RWPE2 (cell line): ENCODE measurements around the gene CST9L.

Source experiments
- ATAC-seq: fragments of 200-7000 bp; cut with Tn5 transposase; 3 replicates; pipeline ENCODE4 v1.9.1; 2021; ENCODE audit warnings: low read depth
- DNase-seq: peaks from one replicate; pipeline ENCODE4 v3.0.0-alpha.2; 2020; ENCODE audit warnings: low spot score
- H3K27ac ChIP-seq: fragments of 450-650 bp; 2 replicates; pipeline ENCODE4 v1.5.1; 2017; ENCODE audit warnings: mild to moderate bottlenecking; ENCODE audit not compliant: poor library complexity, severe bottlenecking
- H3K27me3 ChIP-seq: fragments of 250-450 bp; sonication (Bioruptor Pico); 2 replicates; pipeline ENCODE4 v1.5.1; 2021; ENCODE audit warnings: mild to moderate bottlenecking, moderate library complexity; ENCODE audit not compliant: insufficient read depth, poor library complexity, severe bottlenecking
- H3K36me3 ChIP-seq: fragments of 250-450 bp; sonication (Bioruptor Pico); 2 replicates; pipeline ENCODE4 v1.5.1; 2020; ENCODE audit warnings: low read depth, mild to moderate bottlenecking, moderate library complexity
- H3K4me1 ChIP-seq: fragments of 250-450 bp; sonication (Bioruptor Pico); 2 replicates; pipeline ENCODE4 v1.5.1; 2021; ENCODE audit warnings: mild to moderate bottlenecking, moderate library complexity; ENCODE audit not compliant: insufficient read depth, poor library complexity, severe bottlenecking
- H3K4me3 ChIP-seq: fragments of 250-450 bp; sonication (Bioruptor Pico); 2 replicates; pipeline ENCODE4 v1.5.1; 2021; ENCODE audit warnings: mild to moderate bottlenecking, moderate library complexity; ENCODE audit not compliant: severe bottlenecking
- H3K9me3 ChIP-seq: fragments of 250-450 bp; sonication (Bioruptor Pico); 2 replicates; pipeline ENCODE4 v1.5.1; 2021; ENCODE audit warnings: mild to moderate bottlenecking, moderate library complexity; ENCODE audit not compliant: severe bottlenecking
- CTCF ChIP-seq: fragments of 450-650 bp; IDR thresholded peaks from one replicate; pipeline ENCODE4 v1.5.1; 2017; ENCODE audit warnings: mild to moderate bottlenecking, moderate library complexity; ENCODE audit not compliant: poor library complexity, severe bottlenecking

CST9L gene

GRCh38 chr20:23548408-23548807 lies 19.9 kb downstream of the CST9L start:
- Histone ChIP-seq H3K4me3 (no peak overlapping the region), H3K9me3 (no peaks in the 10 kb centered on the region), H3K4me1 (peaks cover 8% of the 10 kb centered on the region), H3K27me3 (no peaks in the 10 kb centered on the region), H3K36me3 (no peaks in the 10 kb centered on the region), H3K27ac (no peak overlapping the region)
- no peak for TF ChIP-seq CTCF
- ATAC-seq, result no peak
- no peak for DNase-seq

- H3K27ac ChIP-seq, result no peak overlapping the region
- H3K27me3 ChIP-seq, result no peaks in the 10 kb centered on the region
- peaks cover 8% of the 10 kb centered on the region for H3K4me1 ChIP-seq
- no peak overlapping the region for H3K4me3 ChIP-seq
- no peak for TF ChIP-seq CTCF
- DNase-seq (no peak), ATAC-seq (no peak)
- H3K9me3 ChIP-seq, result no peaks in the 10 kb centered on the region
- H3K36me3 ChIP-seq, result no peaks in the 10 kb centered on the region
These were observed 20.7 kb downstream of the CST9L start for GRCh38 chr20:23547613-23548012.

- ATAC-seq (no peak; the same call in 2 of the 3 replicates), DNase-seq (no peak)
- H3K4me1 ChIP-seq, result peaks cover 11% of the 10 kb centered on the region
- H3K27me3 ChIP-seq, result no peaks in the 10 kb centered on the region
- no peak overlapping the region for H3K27ac ChIP-seq
- H3K9me3 ChIP-seq, result no peaks in the 10 kb centered on the region
- no peak for TF ChIP-seq CTCF
- no peak overlapping the region for H3K4me3 ChIP-seq
- H3K36me3 ChIP-seq, result no peaks in the 10 kb centered on the region
These were observed 21.7 kb downstream of the CST9L start for GRCh38 chr20:23546435-23547144.

GRCh38 chr20:23544133-23544532 lies 24.2 kb downstream of the CST9L start:
- DNase-seq, result no peak
- H3K9me3 ChIP-seq, result no peaks in the 10 kb centered on the region
- H3K4me3 ChIP-seq, result no peak overlapping the region
- H3K27ac ChIP-seq, result no peak overlapping the region
- peaks cover 17% of the 10 kb centered on the region for H3K4me1 ChIP-seq
- TF ChIP-seq CTCF, result no peak
- no peaks in the 10 kb centered on the region for H3K27me3 ChIP-seq
- no peaks in the 10 kb centered on the region for H3K36me3 ChIP-seq
- ATAC-seq, result no peak

- H3K4me1 ChIP-seq, result peaks cover 17% of the 10 kb centered on the region
- TF ChIP-seq CTCF, result no peak
- ATAC-seq, result no peak
These were observed 25.5 kb downstream of the CST9L start for GRCh38 chr20:23542801-23543200.

More at GRCh38 chr20:23542801-23543200, 25.5 kb downstream of the CST9L start:
- Histone ChIP-seq H3K27me3 (no peaks in the 10 kb centered on the region), H3K4me3 (no peak overlapping the region), H3K36me3 (no peaks in the 10 kb centered on the region), H3K27ac (no peak overlapping the region), H3K9me3 (no peaks in the 10 kb centered on the region)
- DNase-seq, result no peak
